GM19438 (cell line): Measurements from ENCODE around the gene ECT2L.

Source experiments
- ATAC-seq: cut with Tn5 transposase; IDR thresholded peaks from one replicate; pipeline ENCODE4 v1.9.1; 2021; ENCODE audit warnings: low read depth; ENCODE audit not compliant: unreplicated experiment

ECT2L gene

GRCh38 chr6:138857775-138858174 is 61.9 kb downstream of the ECT2L start:
- no peak for ATAC-seq

- no peak for ATAC-seq
Measured at GRCh38 chr6:138862456-138862855, 66.6 kb downstream of the ECT2L start.

GRCh38 chr6:138863321-138863720 is 67.4 kb downstream of the ECT2L start:
- no peak for ATAC-seq

- ATAC-seq, result no peak
Measured at GRCh38 chr6:138864343-138864890, 68.5 kb downstream of the ECT2L start.

GRCh38 chr6:138865480-138866109 is 69.7 kb downstream of the ECT2L start:
- no peak for ATAC-seq

- no peak for ATAC-seq
Measured at GRCh38 chr6:138868181-138868580, 72.3 kb downstream of the ECT2L start.

GRCh38 chr6:138869398-138869797 is 73.5 kb downstream of the ECT2L start:
- ATAC-seq, result no peak

- ATAC-seq, result no peak
Measured at GRCh38 chr6:138873191-138873590, 77.3 kb downstream of the ECT2L start.

GRCh38 chr6:138882369-138883017 is 86.6 kb downstream of the ECT2L start:
- peak; percentile 80 for ATAC-seq

GRCh38 chr6:138885156-138885819 is 89.4 kb downstream of the ECT2L start:
- no peak for ATAC-seq

GRCh38 chr6:138891255-138891986 is 95.5 kb downstream of the ECT2L start:
- no peak for ATAC-seq

GRCh38 chr6:138896104-138896756 is 100.3 kb downstream of the ECT2L start:
- no peak for ATAC-seq

GRCh38 chr6:138897031-138897430 is 101.1 kb downstream of the ECT2L start:
- ATAC-seq, result no peak

- ATAC-seq, result no peak
Measured at GRCh38 chr6:138907167-138907566, 111.3 kb downstream of the ECT2L start.

- no peak for ATAC-seq
Measured at GRCh38 chr6:138909511-138909910, 113.6 kb downstream of the ECT2L start.

GRCh38 chr6:138909975-138910374 is 114.1 kb downstream of the ECT2L start:
- no peak for ATAC-seq

GRCh38 chr6:138912308-138912707 is 116.4 kb downstream of the ECT2L start:
- no peak for ATAC-seq

GRCh38 chr6:138914701-138915100 is 118.8 kb downstream of the ECT2L start:
- ATAC-seq, result no peak

- no peak for ATAC-seq
Measured at GRCh38 chr6:138920906-138921305, 125.0 kb downstream of the ECT2L start.

GRCh38 chr6:138923561-138923960 is 127.7 kb downstream of the ECT2L start:
- ATAC-seq, result peak; percentile 79
